Measurements from ENCODE around the gene GFRA3.

GRCh38 chr5:138276402-138277054 lies 2.1 kb upstream of the GFRA3 start:
- TF ChIP-seq, protein P1, sequence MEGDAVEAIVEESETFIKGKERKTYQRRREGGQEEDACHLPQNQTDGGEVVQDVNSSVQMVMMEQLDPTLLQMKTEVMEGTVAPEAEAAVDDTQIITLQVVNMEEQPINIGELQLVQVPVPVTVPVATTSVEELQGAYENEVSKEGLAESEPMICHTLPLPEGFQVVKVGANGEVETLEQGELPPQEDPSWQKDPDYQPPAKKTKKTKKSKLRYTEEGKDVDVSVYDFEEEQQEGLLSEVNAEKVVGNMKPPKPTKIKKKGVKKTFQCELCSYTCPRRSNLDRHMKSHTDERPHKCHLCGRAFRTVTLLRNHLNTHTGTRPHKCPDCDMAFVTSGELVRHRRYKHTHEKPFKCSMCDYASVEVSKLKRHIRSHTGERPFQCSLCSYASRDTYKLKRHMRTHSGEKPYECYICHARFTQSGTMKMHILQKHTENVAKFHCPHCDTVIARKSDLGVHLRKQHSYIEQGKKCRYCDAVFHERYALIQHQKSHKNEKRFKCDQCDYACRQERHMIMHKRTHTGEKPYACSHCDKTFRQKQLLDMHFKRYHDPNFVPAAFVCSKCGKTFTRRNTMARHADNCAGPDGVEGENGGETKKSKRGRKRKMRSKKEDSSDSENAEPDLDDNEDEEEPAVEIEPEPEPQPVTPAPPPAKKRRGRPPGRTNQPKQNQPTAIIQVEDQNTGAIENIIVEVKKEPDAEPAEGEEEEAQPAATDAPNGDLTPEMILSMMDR (IDR thresholded peaks at IDR 0.05 in 8 of 11, conservative IDR thresholded peaks at IDR 0.05 in 3 of 11): no peak
- no peak for TF ChIP-seq POLR2AphosphoS5 (IDR thresholded peaks at IDR 0.05)

Data from spleen (tissue), 7 donors.